ENCODE data around the gene UNK. TPM values are rescaled to one million over a fixed set of nuclear protein-coding genes. Genes with fewer than 3 reads are reported as not detected.

Gene UNK
- total RNA-seq, 2 experiments from 2014 or later, result 41.5 to 67.6 TPM

DNA sequence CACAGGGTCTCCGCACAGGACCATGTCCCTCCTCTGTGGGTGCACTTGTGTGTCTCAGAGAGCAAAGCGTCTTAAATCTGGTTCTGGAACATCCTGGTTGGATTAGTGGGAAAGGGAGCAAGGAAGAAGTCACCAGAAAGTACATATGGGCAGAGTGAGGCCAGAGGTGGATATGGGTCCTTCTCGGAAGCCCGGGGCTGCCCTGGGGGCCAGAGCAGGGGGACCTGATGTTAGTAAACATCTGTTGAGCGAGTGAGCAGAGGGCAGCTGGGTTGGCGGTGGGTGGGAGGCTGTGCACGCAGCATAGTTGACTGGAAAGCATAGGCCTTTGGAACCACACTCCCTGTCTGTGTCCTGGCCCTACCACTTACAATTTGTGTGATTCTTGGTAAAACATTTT, 36.9 kb downstream of the UNK start:
- peaks cover 77% of the 10 kb centered on the region for H3K36me3 ChIP-seq (ENCODE audit: insufficient read depth, low read length)
- DNase-seq (ENCODE audit: low spot score), result no peak
- no peaks in the 10 kb centered on the region for H3K9me3 ChIP-seq (ENCODE audit: low read length)
- H3K9me2 ChIP-seq (ENCODE audit: insufficient read depth, low read length), result no peaks in the 10 kb centered on the region
- TF ChIP-seq, protein P1, sequence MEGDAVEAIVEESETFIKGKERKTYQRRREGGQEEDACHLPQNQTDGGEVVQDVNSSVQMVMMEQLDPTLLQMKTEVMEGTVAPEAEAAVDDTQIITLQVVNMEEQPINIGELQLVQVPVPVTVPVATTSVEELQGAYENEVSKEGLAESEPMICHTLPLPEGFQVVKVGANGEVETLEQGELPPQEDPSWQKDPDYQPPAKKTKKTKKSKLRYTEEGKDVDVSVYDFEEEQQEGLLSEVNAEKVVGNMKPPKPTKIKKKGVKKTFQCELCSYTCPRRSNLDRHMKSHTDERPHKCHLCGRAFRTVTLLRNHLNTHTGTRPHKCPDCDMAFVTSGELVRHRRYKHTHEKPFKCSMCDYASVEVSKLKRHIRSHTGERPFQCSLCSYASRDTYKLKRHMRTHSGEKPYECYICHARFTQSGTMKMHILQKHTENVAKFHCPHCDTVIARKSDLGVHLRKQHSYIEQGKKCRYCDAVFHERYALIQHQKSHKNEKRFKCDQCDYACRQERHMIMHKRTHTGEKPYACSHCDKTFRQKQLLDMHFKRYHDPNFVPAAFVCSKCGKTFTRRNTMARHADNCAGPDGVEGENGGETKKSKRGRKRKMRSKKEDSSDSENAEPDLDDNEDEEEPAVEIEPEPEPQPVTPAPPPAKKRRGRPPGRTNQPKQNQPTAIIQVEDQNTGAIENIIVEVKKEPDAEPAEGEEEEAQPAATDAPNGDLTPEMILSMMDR (conservative IDR thresholded peaks at IDR 0.05; ENCODE audit: low read length), result no peak
- TF ChIP-seq EZH2phosphoT487 (IDR thresholded peaks at IDR 0.05; ENCODE audit: borderline replicate concordance, low read depth, low read length), result no peak
- H3K79me2 ChIP-seq (ENCODE audit: insufficient read depth, low read depth, low read length), result no peaks in the 10 kb centered on the region
- POLR2A ChIA-PET, result interaction anchor here (1.2 kb wide), 1 partner anchor 27 kb away, joined by 3 read pairs; no protein-coding TSS in a partner anchor
- no peak overlapping the region for H3K27ac ChIP-seq (ENCODE audit: low read depth, low read length, poor library complexity, severe bottlenecking)
- H3K4me2 ChIP-seq (ENCODE audit: low read length), result no peak overlapping the region
- H3K4me3 ChIP-seq (ENCODE audit: low read depth, low read length, poor library complexity, severe bottlenecking), result no peak overlapping the region
- intact Hi-C loops (cut with micrococcal nuclease; ENCODE audit: unreplicated experiment), result no loop called here
- peaks cover 6% of the 10 kb centered on the region for H3K4me1 ChIP-seq (ENCODE audit: insufficient read depth, low read length, poor library complexity, severe bottlenecking)
- BruUV-seq (replicated peaks), result no TSS peak
- H4K20me1 ChIP-seq (ENCODE audit: insufficient read depth, low read length), result no peaks in the 10 kb centered on the region
- no peak overlapping the region for H2AFZ ChIP-seq (ENCODE audit: low read length)
- CTCF ChIA-PET (ENCODE audit: unreplicated experiment), result no interaction called here

DNA sequence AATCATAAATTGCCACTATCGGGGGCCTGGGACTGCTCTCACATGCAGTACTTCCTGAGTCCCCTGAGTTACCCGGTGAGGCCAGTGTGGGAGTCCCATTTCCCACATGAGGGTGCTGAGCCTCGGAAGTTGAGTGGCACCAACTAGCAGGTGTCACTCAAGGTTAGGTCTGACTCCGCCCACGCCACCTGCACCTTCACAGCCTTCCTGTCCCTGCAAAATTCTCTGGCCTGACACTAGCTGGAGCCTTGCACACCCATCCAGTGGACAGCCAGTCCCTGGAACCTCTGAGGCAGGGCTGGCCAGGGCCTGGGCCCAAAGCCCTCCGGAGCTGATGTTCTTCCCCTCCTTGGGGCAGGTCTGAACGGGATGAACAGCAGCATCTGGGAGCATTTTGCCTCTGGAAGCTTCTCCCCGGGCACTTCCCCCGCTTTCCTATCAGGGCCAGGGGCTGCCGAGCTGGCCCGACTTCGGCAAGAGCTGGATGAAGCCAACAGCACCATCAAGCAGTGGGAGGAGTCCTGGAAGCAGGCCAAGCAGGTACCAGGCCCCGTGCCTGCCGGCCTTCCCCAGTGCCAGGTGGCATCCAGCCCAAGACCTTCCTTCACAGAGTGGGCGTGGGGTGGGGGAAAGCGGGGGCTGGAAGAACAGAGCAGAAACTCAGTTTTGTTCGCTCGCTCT, 37.7 kb downstream of the UNK start:
- ChIA-PET POLR2A (interaction anchor here (0.6 to 1.2 kb wide), 2 partner anchors 27 to 43 kb away, joined by 3 to 4 read pairs; no protein-coding TSS in a partner anchor), CTCF (ENCODE audit: unreplicated experiment) (no interaction called here)
- intact Hi-C loops (cut with micrococcal nuclease; ENCODE audit: unreplicated experiment), result no loop called here
- no peaks in the 10 kb centered on the region for H3K79me2 ChIP-seq (ENCODE audit: insufficient read depth, low read depth, low read length)
- H3K36me3 ChIP-seq (ENCODE audit: insufficient read depth, low read length), result peaks cover 73% of the 10 kb centered on the region
- DNase-seq (ENCODE audit: low spot score), result peak; percentile 58
- H3K4me2 ChIP-seq (ENCODE audit: low read length), result no peak overlapping the region
- TF ChIP-seq, protein P1 (conservative IDR thresholded peaks at IDR 0.05; ENCODE audit: low read length), result no peak
- no peak for TF ChIP-seq EZH2phosphoT487 (IDR thresholded peaks at IDR 0.05; ENCODE audit: borderline replicate concordance, low read depth, low read length)
- H3K27ac ChIP-seq (ENCODE audit: low read depth, low read length, poor library complexity, severe bottlenecking), result no peak overlapping the region
- peaks cover 13% of the 10 kb centered on the region for H3K4me1 ChIP-seq (ENCODE audit: insufficient read depth, low read length, poor library complexity, severe bottlenecking)
- no peaks in the 10 kb centered on the region for H3K9me2 ChIP-seq (ENCODE audit: insufficient read depth, low read length)
- H3K4me3 ChIP-seq (ENCODE audit: low read depth, low read length, poor library complexity, severe bottlenecking), result no peak overlapping the region
- BruUV-seq (replicated peaks), result no TSS peak
- no peaks in the 10 kb centered on the region for H3K9me3 ChIP-seq (ENCODE audit: low read length)
- no peaks in the 10 kb centered on the region for H4K20me1 ChIP-seq (ENCODE audit: insufficient read depth, low read length)
- no peak overlapping the region for H2AFZ ChIP-seq (ENCODE audit: low read length)

DNA sequence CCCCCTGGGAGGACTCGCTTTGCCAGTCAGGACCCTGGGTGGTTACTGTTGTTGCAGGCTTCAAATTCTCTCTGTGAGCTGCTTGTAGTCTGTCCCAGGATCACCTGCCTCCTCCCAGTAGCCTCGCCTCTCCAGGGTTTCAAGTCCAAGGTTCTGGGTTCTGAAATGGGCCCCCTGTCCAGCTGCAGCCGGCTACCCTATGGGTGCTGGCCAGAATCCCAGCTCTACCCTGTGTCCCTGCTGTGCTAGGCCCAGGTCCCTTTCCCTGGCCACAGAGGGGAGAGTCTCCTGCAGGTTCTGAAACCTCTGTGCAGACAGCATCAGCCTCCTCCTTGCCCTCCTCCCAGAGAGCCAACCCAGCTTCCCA, 38.2 kb downstream of the UNK start:
- TF ChIP-seq, protein P1 (conservative IDR thresholded peaks at IDR 0.05; ENCODE audit: low read length), result no peak
- TF ChIP-seq EZH2phosphoT487 (IDR thresholded peaks at IDR 0.05; ENCODE audit: borderline replicate concordance, low read depth, low read length), result no peak
- no peak for DNase-seq (ENCODE audit: low spot score)
- Histone ChIP-seq H3K79me2 (ENCODE audit: insufficient read depth, low read depth, low read length) (no peaks in the 10 kb centered on the region), H3K27ac (ENCODE audit: low read depth, low read length, poor library complexity, severe bottlenecking) (no peak overlapping the region), H3K4me1 (ENCODE audit: insufficient read depth, low read length, poor library complexity, severe bottlenecking) (peaks cover 16% of the 10 kb centered on the region), H3K4me3 (ENCODE audit: low read depth, low read length, poor library complexity, severe bottlenecking) (no peak overlapping the region), H3K9me3 (ENCODE audit: low read length) (no peaks in the 10 kb centered on the region), H3K36me3 (ENCODE audit: insufficient read depth, low read length) (peaks cover 67% of the 10 kb centered on the region), H4K20me1 (ENCODE audit: insufficient read depth, low read length) (no peaks in the 10 kb centered on the region), H2AFZ (ENCODE audit: low read length) (no peak overlapping the region), H3K9me2 (ENCODE audit: insufficient read depth, low read length) (no peaks in the 10 kb centered on the region), H3K4me2 (ENCODE audit: low read length) (no peak overlapping the region)
- POLR2A ChIA-PET, result interaction anchor here (0.6 to 1.2 kb wide), 2 partner anchors 28 to 42 kb away, joined by 3 to 4 read pairs; no protein-coding TSS in a partner anchor
- intact Hi-C loops (cut with micrococcal nuclease; ENCODE audit: unreplicated experiment), result no loop called here
- CTCF ChIA-PET (ENCODE audit: unreplicated experiment), result no interaction called here
- no TSS peak for BruUV-seq (replicated peaks)

Measured in OCI-LY7 (cell line).